Measurements from ENCODE around the gene TNIP2. TPM values are rescaled to one million over a fixed set of nuclear protein-coding genes. Genes with fewer than 3 reads are reported as not detected.
"Not testable (repeated sequence)": the region's sequence is repeated elsewhere in the genome, so short reads cannot be mapped to it uniquely, and the experiment has no call there.

The TNIP2 gene
- total RNA-seq, 2 experiments from 2014 or later = 47.0 to 50.0 TPM

- POLR2A ChIA-PET = interaction anchor here (0.9 kb wide), 1 partner anchor 8 kb away, joined by 3 read pairs; no protein-coding TSS in a partner anchor
- Mint-ChIP-seq H3K27ac (peak overlapping the region; percentile 30), H3K9me3 (no peaks in the 10 kb centered on the region), H3K4me3 (no peak overlapping the region), H3K36me3 (no peaks in the 10 kb centered on the region), H3K27me3 (no peaks in the 10 kb centered on the region), H3K4me1 (peaks cover 27% of the 10 kb centered on the region)
- ATAC-seq (ENCODE audit: low read depth) (no peak), DNase-seq (peak; percentile 32)
Measured at GRCh38 chr4:2790583-2791517, 34.7 kb upstream of the TNIP2 start.

DNA sequence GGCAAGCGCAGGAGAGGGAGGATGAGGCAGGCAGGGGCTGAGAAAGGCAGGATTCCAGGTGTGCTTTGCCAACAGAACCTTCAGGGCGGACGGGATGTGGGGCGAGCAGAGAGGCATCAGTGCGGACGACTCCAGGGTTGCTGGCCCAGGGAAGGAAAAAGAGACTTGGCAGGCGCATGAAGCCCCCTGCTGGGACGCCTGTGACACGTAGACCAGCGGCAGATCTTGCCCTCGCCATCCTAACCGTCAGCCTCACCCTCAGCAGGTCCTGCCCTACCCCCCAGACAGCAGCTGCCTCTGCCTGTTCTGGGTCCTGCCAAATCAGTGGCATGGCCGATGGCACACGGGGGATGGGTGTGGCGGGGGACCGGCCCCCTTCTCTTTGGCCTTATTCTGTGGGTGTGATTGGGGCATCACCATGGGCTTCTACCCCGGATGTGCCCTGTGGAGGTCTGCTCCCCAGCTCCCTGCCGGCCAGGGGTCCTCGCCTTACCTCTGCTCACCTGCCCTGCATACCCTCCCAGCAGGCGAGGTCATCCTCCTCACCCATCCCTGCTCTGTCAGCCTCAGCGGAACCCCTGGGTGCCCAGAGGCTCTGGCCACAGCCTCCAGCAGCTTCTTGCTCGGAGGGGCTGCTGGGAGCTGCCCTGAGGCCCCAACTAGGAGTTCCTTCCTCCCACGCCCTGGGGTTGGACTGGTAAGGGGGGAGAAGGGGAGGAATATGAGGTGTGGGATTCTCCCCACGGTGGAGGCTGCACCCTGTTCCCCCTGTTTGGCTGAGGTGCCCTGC lies 33.9 kb upstream of the TNIP2 start:
- POLR2A ChIA-PET = interaction anchor here (0.9 kb wide), 1 partner anchor 9 kb away, joined by 3 read pairs; no protein-coding TSS in a partner anchor
- Mint-ChIP-seq H3K27ac (peak overlapping the region; percentile 8), H3K27me3 (no peaks in the 10 kb centered on the region), H3K9me3 (peaks cover 2% of the 10 kb centered on the region), H3K36me3 (no peaks in the 10 kb centered on the region), H3K4me1 (peaks cover 31% of the 10 kb centered on the region), H3K4me3 (no peak overlapping the region)
- ATAC-seq (ENCODE audit: low read depth) (no peak), DNase-seq (no peak)

GRCh38 chr4:2789351-2789750 lies 33.2 kb upstream of the TNIP2 start:
- Mint-ChIP-seq H3K36me3 (no peaks in the 10 kb centered on the region), H3K27ac (peak overlapping the region; percentile 8), H3K4me1 (peaks cover 26% of the 10 kb centered on the region), H3K4me3 (no peak overlapping the region), H3K9me3 (peaks cover 2% of the 10 kb centered on the region), H3K27me3 (no peaks in the 10 kb centered on the region)
- POLR2A ChIA-PET = no interaction called here
- ATAC-seq (ENCODE audit: low read depth) = no peak
- DNase-seq = no peak

DNA sequence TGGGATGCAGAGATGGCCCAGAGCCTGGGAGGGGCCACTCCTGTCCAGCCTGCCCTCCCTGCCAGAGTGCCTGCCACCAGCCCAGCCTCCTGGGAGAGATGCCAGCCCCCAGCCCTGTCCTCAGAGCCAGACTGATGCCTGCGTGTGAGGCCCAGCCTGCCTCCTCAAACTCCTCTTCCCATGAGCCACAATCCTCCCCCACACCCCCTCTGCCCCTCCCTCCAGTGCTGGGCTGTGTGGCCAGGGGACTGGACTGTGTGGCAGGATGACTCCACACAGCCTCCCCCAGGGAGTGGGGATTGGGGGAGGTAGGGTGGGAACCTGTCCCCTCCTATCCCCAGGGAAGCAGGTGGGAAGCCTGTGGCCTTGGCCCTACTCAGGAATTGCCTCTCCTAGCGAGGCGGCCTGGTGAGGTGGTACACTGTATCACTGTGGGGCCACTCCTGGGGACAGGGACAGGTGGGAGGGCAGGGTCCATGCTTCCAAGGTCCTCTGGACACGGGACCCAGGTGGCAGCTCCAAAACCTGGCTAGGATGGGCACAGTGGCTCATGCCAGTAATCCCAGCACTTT lies 32.5 kb upstream of the TNIP2 start:
- Mint-ChIP-seq H3K9me3 (peaks cover 2% of the 10 kb centered on the region), H3K27me3 (peaks cover 6% of the 10 kb centered on the region), H3K36me3 (no peaks in the 10 kb centered on the region), H3K4me3 (no peak overlapping the region), H3K27ac (no peak overlapping the region), H3K4me1 (peaks cover 22% of the 10 kb centered on the region)
- POLR2A ChIA-PET = interaction anchor here (1.3 kb wide), 1 partner anchor 25 kb away, joined by 3 read pairs; no protein-coding TSS in a partner anchor
- DNase-seq (no peak), ATAC-seq (ENCODE audit: low read depth) (no peak)

DNA sequence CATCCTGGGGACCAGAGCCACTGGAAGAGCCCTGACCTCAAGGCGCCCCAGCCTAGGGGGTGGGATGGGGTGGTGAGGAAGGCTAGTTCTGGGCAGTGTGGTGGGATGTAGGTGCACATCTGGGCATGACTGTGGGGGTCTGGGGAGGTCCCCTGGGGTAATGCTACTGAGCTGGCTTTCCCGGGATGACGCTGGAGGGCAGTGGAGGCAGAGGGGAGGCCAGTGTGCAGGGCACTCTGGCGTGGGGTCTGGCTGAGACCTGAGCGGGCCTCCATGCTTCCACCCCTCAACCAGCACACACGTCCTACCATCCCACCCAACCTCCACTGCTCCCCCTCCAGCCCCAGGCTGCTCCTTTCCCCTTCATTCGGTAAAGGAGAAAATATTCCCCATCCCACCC lies 32.0 kb upstream of the TNIP2 start:
- H3K4me3 Mint-ChIP-seq = no peak overlapping the region

DNA sequence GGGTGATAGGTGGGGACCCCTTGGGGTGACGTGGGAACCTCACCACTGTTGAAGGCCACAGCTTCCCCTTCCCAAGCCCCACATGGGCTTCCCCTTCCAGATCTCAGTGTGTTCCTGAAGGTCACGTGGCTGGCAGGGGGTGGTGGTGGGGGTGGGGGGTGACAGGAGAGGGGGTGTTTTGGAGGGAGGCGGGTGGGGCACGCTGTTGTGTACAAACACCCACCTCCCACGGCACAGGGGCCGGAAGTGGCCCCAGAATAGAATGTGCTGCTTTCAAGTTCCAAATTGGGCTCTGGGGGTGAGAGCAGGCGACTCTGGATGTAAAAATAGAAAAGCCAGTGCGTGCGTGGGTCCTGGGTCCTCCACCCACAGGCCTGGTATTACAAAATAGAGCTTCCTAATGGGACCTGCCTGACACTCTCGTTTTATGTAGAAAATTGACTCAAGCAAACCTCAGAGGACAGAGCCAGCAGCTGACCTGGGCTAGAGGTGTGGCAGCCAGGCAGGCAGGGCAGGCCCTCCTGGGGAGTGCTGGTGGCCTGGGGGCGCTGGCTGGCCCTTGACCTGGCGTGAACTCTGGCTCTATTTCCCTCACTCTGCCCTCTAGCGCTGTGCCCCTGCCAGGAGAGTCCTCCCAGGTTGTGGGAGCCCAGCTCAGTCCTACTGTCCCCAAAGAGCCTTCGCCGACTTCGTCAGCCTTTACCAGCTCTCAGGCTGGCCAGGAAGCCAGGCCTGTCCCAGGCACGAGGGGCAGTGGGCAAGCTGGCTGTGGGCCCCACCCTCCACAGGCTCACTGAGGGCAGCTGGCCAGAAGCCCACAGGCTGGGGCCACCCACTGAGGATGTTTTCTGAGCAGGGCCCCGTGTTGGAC lies 31.3 kb upstream of the TNIP2 start:
- H3K4me3 Mint-ChIP-seq = peak overlapping the region; percentile 47
- peaks cover 4% of the 10 kb centered on the region for H3K9me3 Mint-ChIP-seq
- H3K4me1 Mint-ChIP-seq = peaks cover 22% of the 10 kb centered on the region
- POLR2A ChIA-PET = interaction anchor here (0.7 to 1.3 kb wide), 5 partner anchors 10 to 51 kb away, joined by 3 to 4 read pairs (median 3); no protein-coding TSS in a partner anchor
- H3K27ac Mint-ChIP-seq = peak overlapping the region; percentile 90
- peaks cover 2% of the 10 kb centered on the region for H3K36me3 Mint-ChIP-seq
- H3K27me3 Mint-ChIP-seq = peaks cover 7% of the 10 kb centered on the region
- ATAC-seq (ENCODE audit: low read depth) = peak; percentile 65
- DNase-seq = peak; percentile 51

More for the DNA sequence above, 32.0 kb upstream of the TNIP2 start:
- Mint-ChIP-seq H3K27me3 (peaks cover 7% of the 10 kb centered on the region), H3K27ac (peak overlapping the region; percentile 90), H3K4me1 (peaks cover 22% of the 10 kb centered on the region), H3K9me3 (peaks cover 4% of the 10 kb centered on the region), H3K36me3 (peaks cover 2% of the 10 kb centered on the region)
- POLR2A ChIA-PET = interaction anchor here (0.7 to 1.3 kb wide), 3 partner anchors 24 to 51 kb away, joined by 3 read pairs; no protein-coding TSS in a partner anchor
- DNase-seq (no peak), ATAC-seq (ENCODE audit: low read depth) (no peak)

DNA sequence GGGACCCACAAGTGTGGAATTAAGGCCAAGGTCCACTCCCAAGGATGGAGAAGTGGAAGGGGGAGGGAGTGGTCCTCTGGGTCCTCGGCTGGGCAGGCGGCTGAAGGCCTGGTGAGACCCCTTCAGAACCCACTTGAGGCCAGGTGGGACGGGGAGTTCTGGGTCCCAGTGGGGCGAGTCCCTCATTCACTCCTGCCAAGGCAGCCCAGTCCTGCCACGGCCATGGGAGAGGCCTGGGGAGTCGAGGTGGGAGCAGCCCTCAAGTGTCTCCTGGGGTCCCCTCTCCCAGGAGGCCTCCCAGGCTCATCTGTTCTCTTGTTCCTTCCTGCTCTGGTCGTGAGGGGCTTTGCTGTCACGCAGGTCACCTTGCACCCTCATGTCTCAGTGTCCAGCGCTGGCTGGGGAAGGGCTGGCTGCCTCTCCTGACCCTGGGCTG lies 30.7 kb upstream of the TNIP2 start:
- H3K4me1 Mint-ChIP-seq = peaks cover 22% of the 10 kb centered on the region
- peak; percentile 48 for DNase-seq
- POLR2A ChIA-PET = interaction anchor here (0.8 to 2.8 kb wide), 6 partner anchors 8 to 25 kb away, joined by 3 to 17 read pairs (median 4); no protein-coding TSS in a partner anchor

DNA sequence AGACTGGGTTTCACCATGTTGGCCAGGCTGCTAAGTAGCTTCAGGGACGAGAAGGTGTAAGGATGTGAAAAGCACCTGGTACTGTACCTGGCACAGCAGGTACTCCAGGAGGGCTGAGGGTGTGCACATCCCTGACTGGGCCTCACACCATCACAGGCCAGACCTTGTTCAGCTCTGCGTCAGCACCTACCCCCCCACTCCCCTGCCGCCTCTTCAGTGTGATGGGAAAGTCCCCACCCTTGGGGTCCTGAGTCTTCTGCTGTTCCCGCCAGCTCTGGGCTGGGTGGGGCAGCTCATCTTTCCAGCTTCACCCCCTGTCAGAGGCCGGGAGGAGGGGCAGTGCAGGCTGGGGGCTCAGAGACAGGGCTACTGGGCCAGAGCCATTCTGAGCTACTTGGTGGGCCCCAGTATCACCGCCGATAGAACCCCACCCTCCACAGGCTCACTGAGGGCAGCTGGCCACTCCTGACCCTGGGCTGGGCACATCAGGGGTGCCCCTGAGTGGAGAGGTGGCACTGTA lies 30.1 kb upstream of the TNIP2 start:
- DNase-seq = peak; percentile 38
- Mint-ChIP-seq H3K9me3 (peaks cover 9% of the 10 kb centered on the region), H3K27ac (peak overlapping the region; percentile 90), H3K27me3 (peaks cover 7% of the 10 kb centered on the region), H3K36me3 (peaks cover 4% of the 10 kb centered on the region), H3K4me1 (peaks cover 22% of the 10 kb centered on the region), H3K4me3 (no peak overlapping the region)
- POLR2A ChIA-PET = interaction anchor here (0.8 to 2.8 kb wide), 9 partner anchors 8 to 50 kb away, joined by 3 to 17 read pairs (median 4); no protein-coding TSS in a partner anchor
- ATAC-seq (ENCODE audit: low read depth) = no peak

More for the DNA sequence above, 30.7 kb upstream of the TNIP2 start:
- peaks cover 7% of the 10 kb centered on the region for H3K27me3 Mint-ChIP-seq
- peaks cover 4% of the 10 kb centered on the region for H3K36me3 Mint-ChIP-seq
- peaks cover 7% of the 10 kb centered on the region for H3K9me3 Mint-ChIP-seq
- H3K27ac Mint-ChIP-seq = peak overlapping the region; percentile 90
- ATAC-seq (ENCODE audit: low read depth) = no peak
- H3K4me3 Mint-ChIP-seq = peak overlapping the region; percentile 7

DNA sequence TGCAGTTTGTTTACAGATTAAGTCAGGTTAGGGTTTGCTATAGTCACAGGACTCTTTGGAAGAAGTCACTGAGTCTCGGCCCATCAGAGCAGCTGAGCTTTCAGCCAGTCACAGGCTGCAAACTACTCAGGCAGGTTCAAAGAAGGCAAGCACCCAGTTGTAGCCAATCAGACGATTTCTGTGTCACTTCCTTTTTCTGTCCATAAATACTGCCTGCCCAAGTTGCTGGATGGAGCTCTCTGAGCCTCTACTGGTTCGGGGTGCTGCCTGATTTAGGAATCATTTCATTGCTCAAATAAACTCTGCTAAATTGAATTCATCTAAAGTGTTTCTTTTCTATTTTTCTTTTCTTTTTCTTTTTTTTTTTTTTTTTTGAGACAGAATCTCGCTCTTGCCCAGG lies 29.5 kb upstream of the TNIP2 start:
- POLR2A ChIA-PET = interaction anchor here (0.6 to 2.8 kb wide), 13 partner anchors 9 to 105 kb away, joined by 3 to 17 read pairs (median 4); no protein-coding TSS in a partner anchor
- ATAC-seq (ENCODE audit: low read depth) (peak; percentile 74), DNase-seq (no peak)
- Mint-ChIP-seq H3K9me3 (peaks cover 12% of the 10 kb centered on the region), H3K27me3 (peaks cover 10% of the 10 kb centered on the region), H3K36me3 (peaks cover 4% of the 10 kb centered on the region), H3K27ac (peak overlapping the region; percentile 47), H3K4me1 (peaks cover 22% of the 10 kb centered on the region), H3K4me3 (no peak overlapping the region)

DNA sequence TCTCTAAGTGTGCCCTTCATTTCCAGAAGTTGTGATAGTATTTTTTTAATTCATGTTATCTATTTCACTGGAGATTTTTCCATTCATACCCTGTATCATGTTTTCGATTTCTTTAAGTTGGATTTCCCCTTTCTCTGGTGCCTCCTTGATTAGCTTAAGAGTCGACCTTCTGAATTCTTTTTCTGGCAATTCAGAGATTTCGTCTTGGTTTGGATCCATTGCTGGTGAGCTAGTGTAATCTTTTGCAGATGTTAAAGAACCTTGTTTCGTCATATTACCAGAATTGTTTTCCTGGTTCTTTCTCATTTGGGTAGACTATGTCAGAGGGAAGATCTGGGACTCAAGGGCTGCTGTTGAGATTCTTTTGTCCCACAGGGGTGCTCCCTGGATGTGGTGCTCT lies 27.7 kb upstream of the TNIP2 start:
- DNase-seq (no peak), ATAC-seq (ENCODE audit: low read depth) (no peak)
- Mint-ChIP-seq H3K4me3 (no peak overlapping the region), H3K36me3 (peaks cover 4% of the 10 kb centered on the region), H3K4me1 (peaks cover 18% of the 10 kb centered on the region), H3K9me3 (peaks cover 12% of the 10 kb centered on the region), H3K27me3 (peaks cover 10% of the 10 kb centered on the region), H3K27ac (no peak overlapping the region)
- POLR2A ChIA-PET = no interaction called here

GRCh38 chr4:2781911-2782310 lies 25.8 kb upstream of the TNIP2 start:
- H3K4me1 Mint-ChIP-seq = peaks cover 8% of the 10 kb centered on the region
- H3K27me3 Mint-ChIP-seq = peaks cover 10% of the 10 kb centered on the region
- no peak for DNase-seq
- H3K36me3 Mint-ChIP-seq = peaks cover 4% of the 10 kb centered on the region
- no peak overlapping the region for H3K4me3 Mint-ChIP-seq
- POLR2A ChIA-PET = no interaction called here
- no peak overlapping the region for H3K27ac Mint-ChIP-seq
- ATAC-seq (ENCODE audit: low read depth) = no peak
- peaks cover 12% of the 10 kb centered on the region for H3K9me3 Mint-ChIP-seq

DNA sequence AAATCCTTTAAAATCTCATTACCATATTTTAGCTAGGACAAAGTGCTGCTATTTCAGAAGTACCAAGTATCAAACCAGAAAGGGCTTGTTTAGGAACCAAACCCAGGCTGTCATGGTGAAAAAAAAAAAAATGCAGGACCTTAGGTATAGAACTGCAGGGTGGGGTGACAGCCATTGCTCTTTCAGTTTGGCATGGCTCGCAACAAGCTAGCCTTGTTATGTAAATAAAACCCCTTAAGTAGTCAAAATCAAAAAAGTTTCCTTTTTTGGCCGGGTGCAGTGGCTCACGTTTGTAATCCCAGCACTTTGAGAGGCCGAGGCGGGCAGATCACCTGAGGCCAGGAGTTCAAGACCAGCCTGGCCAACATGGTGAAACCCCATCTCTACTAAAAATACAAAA lies 24.5 kb upstream of the TNIP2 start:
- not testable (repeated sequence) for H3K4me1 Mint-ChIP-seq

More for the DNA sequence above, 24.5 kb upstream of the TNIP2 start:
- H3K4me3 Mint-ChIP-seq; H3K27me3 Mint-ChIP-seq; DNase-seq; ATAC-seq (ENCODE audit: low read depth); H3K36me3 Mint-ChIP-seq; H3K27ac Mint-ChIP-seq: not testable (repeated sequence)
- peaks cover 12% of the 10 kb centered on the region for H3K9me3 Mint-ChIP-seq
- POLR2A ChIA-PET = interaction anchor here (0.7 kb wide), 1 partner anchor 18 kb away, joined by 3 read pairs; no protein-coding TSS in a partner anchor

Data from activated naive CD8-positive, alpha-beta T cell treated with anti-CD3 and anti-CD28 coated beads, Interleukin-2, amount 10 ng/mL, durations not matched to agents 7 days and 5 days (primary cell).